Measurements from ENCODE around the gene MRGPRE. TPM values are rescaled to one million over a fixed set of nuclear protein-coding genes. Genes with fewer than 3 reads are reported as not detected.
"Not testable (repeated sequence)": the region's sequence is repeated elsewhere in the genome, so short reads cannot be mapped to it uniquely, and the experiment has no call there.

Gene MRGPRE, protein sequence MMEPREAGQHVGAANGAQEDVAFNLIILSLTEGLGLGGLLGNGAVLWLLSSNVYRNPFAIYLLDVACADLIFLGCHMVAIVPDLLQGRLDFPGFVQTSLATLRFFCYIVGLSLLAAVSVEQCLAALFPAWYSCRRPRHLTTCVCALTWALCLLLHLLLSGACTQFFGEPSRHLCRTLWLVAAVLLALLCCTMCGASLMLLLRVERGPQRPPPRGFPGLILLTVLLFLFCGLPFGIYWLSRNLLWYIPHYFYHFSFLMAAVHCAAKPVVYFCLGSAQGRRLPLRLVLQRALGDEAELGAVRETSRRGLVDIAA
- total RNA-seq (under 1 TPM in 3 of 4 donors, not detected in 1; 0.28 to 0.43 (median 0.38) TPM), polyA plus RNA-seq (0.11 TPM)
- long read RNA-seq, donor 1: 0 reads
- long read RNA-seq, donor 2: 0 reads
- long read RNA-seq, donor 3: 0 reads
- long read RNA-seq, donor 4: 0 reads

DNA sequence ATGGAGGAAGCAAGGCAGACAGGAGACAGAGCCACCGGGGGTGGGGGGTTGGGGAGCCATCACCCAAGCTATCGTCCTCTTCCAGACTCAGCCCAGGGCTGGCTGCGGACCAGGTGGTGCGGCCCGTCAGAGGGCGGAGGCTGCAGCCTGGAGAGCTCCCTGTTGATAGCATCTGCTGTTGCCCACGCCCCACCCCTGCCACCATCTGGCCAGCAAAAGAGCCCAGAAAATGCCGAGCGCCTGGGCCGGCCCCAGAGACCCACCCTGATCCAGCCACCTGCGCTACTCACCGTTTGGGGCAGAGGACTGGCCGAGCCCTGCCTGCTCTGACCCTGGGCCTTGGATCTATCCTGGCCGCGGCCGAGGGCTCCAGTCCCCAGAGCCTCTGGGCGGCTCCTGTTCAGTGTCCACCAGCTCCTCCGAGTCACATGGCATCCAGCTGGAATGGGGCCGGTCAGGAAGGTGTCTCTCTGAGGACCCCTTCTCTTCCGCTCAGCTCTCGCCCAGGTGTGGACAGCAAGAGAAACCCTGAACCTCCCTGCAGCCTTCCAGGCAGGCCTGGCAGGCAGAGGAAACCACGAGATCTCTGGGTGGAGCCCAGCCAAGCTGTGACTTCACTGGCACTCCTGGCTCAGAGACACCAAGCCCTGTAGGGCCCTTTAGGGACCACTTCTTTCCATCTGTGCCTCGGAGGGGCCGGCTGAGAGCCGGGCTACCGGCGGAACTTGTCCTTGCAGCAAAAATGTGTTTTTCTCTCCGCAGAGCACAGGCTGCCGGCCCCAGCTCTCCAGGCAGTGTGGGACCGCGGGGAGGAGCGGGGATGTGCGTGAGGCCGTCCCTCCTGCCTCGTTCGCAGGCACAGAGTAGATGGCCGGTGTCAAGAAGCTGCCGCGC is at the start of gene MRGPRE:
Gene MRGPRE (minus strand): TSS at position 567 of the 894 bp plus-strand sequence. CDS start 3,618 bp downstream, outside the sequence.
- ATAC-seq: peak; percentile 54 to 62
- no peaks in the 10 kb centered on the region for H3K9me3 ChIP-seq (ENCODE audit: control insufficient read depth, low read length)
- no peak within 1 kb of the TSS for H3K4me3 ChIP-seq (ENCODE audit: low read length)
- DNase-seq: peak in 2 of 3 donors; percentile 62 to 72
- no peaks in the 10 kb centered on the region for H3K27me3 ChIP-seq (ENCODE audit: control insufficient read depth, insufficient read depth)
- intact Hi-C loops (cut with DNase I): loop anchor here in 1 of 4 donors (10.0 kb wide), 1 partner anchor 57 kb away; no protein-coding TSS in a partner anchor
- no peaks in the 10 kb centered on the region for H3K4me1 ChIP-seq (ENCODE audit: control insufficient read depth, insufficient read depth, low read length)
- H3K27ac ChIP-seq (ENCODE audit: low read length): no peak within 1 kb of the TSS
- 51% methylated on average over 39 of the region's 39 CpGs for WGBS

DNA sequence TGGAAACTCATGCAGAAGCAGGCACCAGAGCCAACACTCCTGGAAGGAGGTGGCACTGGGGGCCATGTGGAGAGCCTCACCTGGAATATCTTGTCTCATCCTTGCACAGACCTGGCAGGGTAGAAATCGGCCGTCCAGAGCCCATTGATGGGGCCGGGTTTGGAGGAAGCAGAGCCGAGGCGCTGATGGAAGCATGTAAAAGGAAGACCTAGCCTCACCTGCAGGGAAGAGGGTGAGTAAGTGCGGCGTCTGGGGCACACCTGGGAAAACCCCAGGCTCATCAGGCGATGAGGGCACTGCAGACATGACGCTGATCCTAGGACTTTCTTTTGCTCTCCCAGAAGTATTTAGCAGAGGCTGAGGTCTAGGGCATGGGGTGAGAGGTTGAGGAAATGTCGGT is 48.9 kb upstream of the MRGPRE start:
- H3K27me3 ChIP-seq (ENCODE audit: control insufficient read depth, insufficient read depth); H3K4me1 ChIP-seq (ENCODE audit: control insufficient read depth, insufficient read depth, low read length); H3K4me3 ChIP-seq (ENCODE audit: low read length); H3K27ac ChIP-seq (ENCODE audit: low read length); intact Hi-C loops (cut with DNase I); DNase-seq; H3K9me3 ChIP-seq (ENCODE audit: control insufficient read depth, low read length); ATAC-seq: not testable (repeated sequence)
- 78% methylated on average over 6 of the region's 10 CpGs for WGBS

DNA sequence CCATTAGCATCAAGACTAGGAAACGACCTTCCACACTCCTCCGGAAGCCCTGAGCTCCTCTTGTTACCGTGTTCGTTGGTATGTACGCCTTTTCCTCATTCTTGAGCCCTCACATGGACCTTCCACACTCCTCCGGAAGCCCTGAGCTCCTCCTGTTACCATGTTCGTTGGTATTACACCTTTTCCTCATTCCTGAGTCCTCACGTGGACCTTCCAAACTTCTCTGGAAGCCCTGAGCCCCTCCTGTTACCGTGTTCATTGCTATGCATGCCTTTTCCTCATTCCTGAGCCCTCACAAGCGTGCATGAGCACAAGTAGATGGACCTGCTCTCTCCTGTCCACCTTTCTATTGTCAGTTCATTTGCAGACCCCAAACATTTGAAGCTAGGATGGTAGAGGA is 48.4 kb upstream of the MRGPRE start:
- DNase-seq; H3K4me3 ChIP-seq (ENCODE audit: low read length); H3K9me3 ChIP-seq (ENCODE audit: control insufficient read depth, low read length); H3K4me1 ChIP-seq (ENCODE audit: control insufficient read depth, insufficient read depth, low read length); ATAC-seq; H3K27me3 ChIP-seq (ENCODE audit: control insufficient read depth, insufficient read depth); intact Hi-C loops (cut with DNase I); H3K27ac ChIP-seq (ENCODE audit: low read length): not testable (repeated sequence)
- WGBS: no CpG with 5 or more reads among the region's 10 CpGs

- H3K4me1 ChIP-seq (ENCODE audit: control insufficient read depth, insufficient read depth, low read length); intact Hi-C loops (cut with DNase I); H3K27me3 ChIP-seq (ENCODE audit: control insufficient read depth, insufficient read depth); H3K9me3 ChIP-seq (ENCODE audit: control insufficient read depth, low read length); H3K4me3 ChIP-seq (ENCODE audit: low read length); DNase-seq; ATAC-seq; H3K27ac ChIP-seq (ENCODE audit: low read length): not testable (repeated sequence)
- WGBS: no CpG with 5 or more reads among the region's 4 CpGs
Observed at GRCh38 chr11:3278922-3279321, 46.7 kb upstream of the MRGPRE start.

DNA sequence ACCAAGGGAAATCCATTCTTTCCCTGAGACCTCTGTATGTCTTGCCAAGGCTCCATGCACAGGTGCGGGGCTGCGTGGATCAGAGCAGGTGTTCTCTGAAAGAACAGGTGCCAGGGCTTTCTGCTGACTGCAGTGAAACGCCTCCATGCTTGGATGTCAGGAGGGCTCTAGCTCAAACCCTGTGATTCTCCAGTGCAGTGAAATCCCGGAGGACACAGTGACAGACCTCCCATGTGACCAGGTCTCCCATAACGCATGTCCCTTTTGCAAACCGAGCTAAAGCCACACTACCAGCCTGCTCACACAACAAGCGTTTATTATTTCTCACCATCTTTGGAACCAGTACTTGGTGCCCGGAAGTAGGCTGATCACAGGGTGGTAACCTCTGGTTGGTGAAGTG is 41.4 kb upstream of the MRGPRE start:
- H3K4me3 ChIP-seq (ENCODE audit: low read length); ATAC-seq; DNase-seq; H3K4me1 ChIP-seq (ENCODE audit: control insufficient read depth, insufficient read depth, low read length); H3K27me3 ChIP-seq (ENCODE audit: control insufficient read depth, insufficient read depth); H3K27ac ChIP-seq (ENCODE audit: low read length); H3K9me3 ChIP-seq (ENCODE audit: control insufficient read depth, low read length); intact Hi-C loops (cut with DNase I): not testable (repeated sequence)
- WGBS: 80% methylated on average over 4 of the region's 8 CpGs

GRCh38 chr11:3262548-3262947 is 30.3 kb upstream of the MRGPRE start:
- H3K27ac ChIP-seq (ENCODE audit: low read length); DNase-seq; H3K4me3 ChIP-seq (ENCODE audit: low read length); H3K27me3 ChIP-seq (ENCODE audit: control insufficient read depth, insufficient read depth); H3K4me1 ChIP-seq (ENCODE audit: control insufficient read depth, insufficient read depth, low read length); ATAC-seq; H3K9me3 ChIP-seq (ENCODE audit: control insufficient read depth, low read length); intact Hi-C loops (cut with DNase I): not testable (repeated sequence)
- 42% methylated on average over 6 of the region's 7 CpGs for WGBS

GRCh38 chr11:3261831-3262230 is 29.6 kb upstream of the MRGPRE start:
- H3K27ac ChIP-seq (ENCODE audit: low read length); DNase-seq; H3K9me3 ChIP-seq (ENCODE audit: control insufficient read depth, low read length); ATAC-seq; H3K4me3 ChIP-seq (ENCODE audit: low read length); H3K27me3 ChIP-seq (ENCODE audit: control insufficient read depth, insufficient read depth); H3K4me1 ChIP-seq (ENCODE audit: control insufficient read depth, insufficient read depth, low read length); intact Hi-C loops (cut with DNase I): not testable (repeated sequence)
- 54% methylated on average over 7 of the region's 8 CpGs for WGBS

- H3K4me3 ChIP-seq (ENCODE audit: low read length); H3K27ac ChIP-seq (ENCODE audit: low read length); ATAC-seq; DNase-seq; intact Hi-C loops (cut with DNase I); H3K27me3 ChIP-seq (ENCODE audit: control insufficient read depth, insufficient read depth); H3K9me3 ChIP-seq (ENCODE audit: control insufficient read depth, low read length); H3K4me1 ChIP-seq (ENCODE audit: control insufficient read depth, insufficient read depth, low read length): not testable (repeated sequence)
- 96% methylated on average over 1 of the region's 1 CpG for WGBS
Observed at GRCh38 chr11:3257509-3257908, 25.3 kb upstream of the MRGPRE start.

GRCh38 chr11:3255241-3255640 is 23.0 kb upstream of the MRGPRE start:
- H3K9me3 ChIP-seq (ENCODE audit: control insufficient read depth, low read length); H3K4me1 ChIP-seq (ENCODE audit: control insufficient read depth, insufficient read depth, low read length); ATAC-seq; H3K27me3 ChIP-seq (ENCODE audit: control insufficient read depth, insufficient read depth); DNase-seq; intact Hi-C loops (cut with DNase I); H3K4me3 ChIP-seq (ENCODE audit: low read length); H3K27ac ChIP-seq (ENCODE audit: low read length): not testable (repeated sequence)
- WGBS: 91% methylated on average over 5 of the region's 12 CpGs

- H3K27me3 ChIP-seq (ENCODE audit: control insufficient read depth, insufficient read depth); H3K27ac ChIP-seq (ENCODE audit: low read length); H3K4me1 ChIP-seq (ENCODE audit: control insufficient read depth, insufficient read depth, low read length); DNase-seq; intact Hi-C loops (cut with DNase I); H3K9me3 ChIP-seq (ENCODE audit: control insufficient read depth, low read length); ATAC-seq; H3K4me3 ChIP-seq (ENCODE audit: low read length): not testable (repeated sequence)
- no CpG with 5 or more reads among the region's 14 CpGs for WGBS
Observed at GRCh38 chr11:3254773-3255172, 22.6 kb upstream of the MRGPRE start.

- Histone ChIP-seq H3K9me3 (ENCODE audit: control insufficient read depth, low read length) (no peaks in the 10 kb centered on the region), H3K4me1 (ENCODE audit: control insufficient read depth, insufficient read depth, low read length) (no peaks in the 10 kb centered on the region), H3K4me3 (ENCODE audit: low read length) (no peak overlapping the region), H3K27ac (ENCODE audit: low read length) (no peak overlapping the region), H3K27me3 (ENCODE audit: control insufficient read depth, insufficient read depth) (no peaks in the 10 kb centered on the region)
- DNase-seq (no peak), ATAC-seq (no peak)
- intact Hi-C loops (cut with DNase I): no loop called here
Observed at GRCh38 chr11:3245071-3245470, 12.9 kb upstream of the MRGPRE start.

Data from right cardiac atrium (tissue), 5 donors.